Stimulated activated CD4-positive, alpha-beta T cell treated with anti-CD3 and anti-CD28 coated beads, Interleukin-4, amount 100 ng/mL, for 1 hour (primary cell): ENCODE data around the gene CACNB2.
"Not testable (repeated sequence)": the region's sequence is repeated elsewhere in the genome, so short reads cannot be mapped to it uniquely, and the experiment has no call there.

Experiments used
- DNase-seq: peaks from one replicate; pipeline ENCODE4 v3.0.0-alpha.2; 2020

The CACNB2 gene

DNA sequence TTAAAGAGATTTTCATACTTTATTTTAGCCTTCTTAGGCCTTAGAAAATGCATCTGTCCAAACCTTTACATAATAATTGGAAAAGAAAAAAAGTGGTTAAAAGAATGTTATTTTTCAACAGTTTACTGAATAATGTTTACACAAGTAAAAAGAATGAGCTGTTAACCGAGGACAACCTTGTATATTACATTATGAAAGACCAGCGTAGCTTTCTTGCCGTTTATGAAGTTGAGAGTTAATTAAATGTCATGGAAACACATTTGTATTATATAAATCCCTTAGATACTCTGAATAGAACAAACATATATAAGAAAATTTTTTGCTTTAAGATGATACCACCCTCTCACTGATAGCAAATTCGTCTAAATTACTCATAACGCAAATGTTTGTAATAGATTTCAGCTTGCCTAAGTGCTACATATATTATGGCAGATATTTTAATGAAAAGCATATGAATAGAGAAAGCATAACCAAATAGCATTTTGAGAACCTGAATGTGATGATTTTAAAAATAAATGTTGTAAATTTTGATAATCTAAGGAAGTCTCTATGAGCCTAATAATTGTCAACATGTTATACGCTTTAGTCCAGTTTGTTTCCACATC lies 9.1 kb downstream of the CACNB2 start:
- no peak for DNase-seq

DNA sequence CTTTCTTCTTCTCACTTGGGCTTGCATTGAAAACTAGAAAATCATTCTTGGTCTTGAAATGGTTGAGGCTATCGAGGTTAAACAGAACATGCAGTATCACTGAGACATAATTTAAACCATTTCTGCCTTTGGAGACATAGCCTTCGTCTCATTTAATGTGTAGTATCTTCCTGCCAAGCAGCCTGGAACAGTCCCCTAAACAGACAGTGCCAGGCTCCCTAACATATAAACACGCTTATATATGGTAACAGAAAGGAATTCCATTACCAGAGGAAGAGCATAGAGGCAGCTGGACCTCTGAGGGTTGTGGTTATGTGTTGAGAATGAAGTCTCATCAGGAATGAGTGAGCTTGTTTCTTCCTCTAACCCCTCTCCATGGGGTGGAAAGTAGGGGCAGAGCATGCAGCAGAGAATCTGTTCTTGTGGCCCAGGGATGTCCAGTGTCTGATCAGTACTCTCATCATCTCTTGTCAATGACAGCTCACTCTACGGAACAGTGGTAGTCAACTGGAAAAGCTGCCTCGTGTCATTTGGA lies 11.2 kb downstream of the CACNB2 start:
- no peak for DNase-seq

DNA sequence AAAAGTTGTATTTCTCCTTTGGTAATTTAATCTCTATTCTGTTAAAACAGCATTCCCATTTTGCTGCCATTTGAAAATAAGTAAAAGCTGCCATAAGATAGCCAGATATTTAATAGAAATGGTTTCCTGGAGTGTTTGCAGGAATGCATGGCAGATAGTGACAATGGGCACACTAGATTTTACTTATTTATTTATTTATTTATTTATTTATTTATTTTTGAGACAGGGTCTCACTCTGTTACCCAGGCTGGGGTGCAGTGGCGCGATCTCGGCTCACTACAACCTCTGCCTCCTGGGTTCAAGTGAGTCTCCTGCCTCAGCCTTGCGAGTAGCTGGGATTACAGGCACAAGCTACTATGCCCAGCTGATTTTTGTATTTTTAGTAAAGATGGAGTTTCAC lies 13.2 kb downstream of the CACNB2 start:
- DNase-seq, result not testable (repeated sequence)

DNA sequence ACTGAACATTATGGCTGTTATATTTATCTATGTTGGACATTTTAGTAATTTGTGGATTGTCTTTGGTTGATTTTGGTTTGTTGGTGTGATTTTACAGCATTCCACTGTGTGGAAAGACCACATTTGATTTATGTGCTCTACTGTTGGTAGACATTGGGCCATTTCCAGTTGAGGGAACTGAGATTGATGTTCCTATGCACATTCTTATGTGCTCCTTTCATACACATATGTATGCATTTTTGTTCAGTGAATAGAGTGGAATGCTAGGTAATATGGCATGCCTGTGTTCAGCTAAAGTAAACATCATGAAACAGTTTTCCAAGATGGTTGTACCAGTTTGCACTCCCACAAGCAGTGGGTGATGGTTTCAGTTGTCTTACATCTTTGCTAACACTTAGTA lies 15.1 kb downstream of the CACNB2 start:
- no peak for DNase-seq

DNA sequence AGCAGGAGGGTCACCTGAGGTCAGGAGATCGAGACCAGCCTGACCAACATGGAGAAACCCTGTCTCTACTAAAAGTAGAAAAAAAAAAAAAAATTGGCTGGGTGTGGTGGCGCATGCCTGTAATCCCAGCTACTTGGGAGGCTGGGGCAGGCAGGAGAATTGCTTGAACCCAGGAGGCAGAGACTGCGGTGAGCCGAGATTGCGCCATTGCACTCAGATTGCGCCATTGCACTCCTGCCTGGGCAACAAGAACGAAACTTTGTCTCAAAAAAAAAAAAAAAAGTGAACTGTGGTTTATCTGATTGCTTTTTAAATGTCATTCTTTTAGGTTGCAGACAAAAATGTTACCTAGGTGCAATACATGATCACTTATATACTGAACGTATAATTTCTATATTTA lies 16.6 kb downstream of the CACNB2 start:
- not testable (repeated sequence) for DNase-seq

DNA sequence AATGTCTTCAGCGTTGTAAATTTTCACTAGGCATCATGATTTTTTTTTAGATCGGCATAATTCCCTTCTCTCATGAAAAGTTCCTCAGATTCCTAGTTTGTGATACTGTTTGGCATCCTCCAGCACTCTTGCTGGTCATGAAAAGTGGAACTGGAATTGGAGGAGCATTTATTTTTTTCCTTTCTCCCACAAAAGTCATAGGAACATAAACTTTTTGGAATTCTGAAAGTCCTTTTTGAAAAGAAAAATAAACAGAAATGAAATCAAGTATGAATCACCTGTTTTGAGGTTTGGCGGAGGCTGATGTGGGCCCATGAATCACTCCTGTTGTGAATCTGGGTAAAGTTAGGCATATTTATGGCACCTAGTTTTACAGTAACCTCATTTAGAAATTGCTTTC lies 17.7 kb downstream of the CACNB2 start:
- no peak for DNase-seq

DNA sequence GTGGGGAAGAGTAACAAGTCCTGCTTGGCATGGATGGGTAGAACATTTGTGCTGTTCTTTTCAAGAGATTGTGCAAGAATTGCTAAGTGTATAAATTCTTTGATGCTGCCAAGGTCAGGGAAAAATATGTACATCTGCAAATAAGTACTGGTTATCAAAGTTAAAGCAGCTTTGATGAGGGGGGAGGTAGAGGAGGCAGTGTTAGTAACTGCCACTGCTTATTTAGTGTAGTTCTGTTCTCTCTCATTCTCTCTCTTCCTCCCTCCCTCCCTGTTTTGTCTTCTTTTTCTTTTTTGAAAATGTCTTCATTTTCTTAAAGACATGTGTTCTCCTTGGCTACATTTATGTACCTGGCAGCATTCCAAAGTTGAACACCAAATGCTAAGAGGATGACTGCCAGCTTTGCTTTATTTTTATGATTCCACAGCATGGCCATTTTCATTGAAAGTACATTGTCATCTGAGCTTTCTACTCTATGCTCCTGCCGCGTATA lies 18.6 kb downstream of the CACNB2 start:
- no peak for DNase-seq

DNA sequence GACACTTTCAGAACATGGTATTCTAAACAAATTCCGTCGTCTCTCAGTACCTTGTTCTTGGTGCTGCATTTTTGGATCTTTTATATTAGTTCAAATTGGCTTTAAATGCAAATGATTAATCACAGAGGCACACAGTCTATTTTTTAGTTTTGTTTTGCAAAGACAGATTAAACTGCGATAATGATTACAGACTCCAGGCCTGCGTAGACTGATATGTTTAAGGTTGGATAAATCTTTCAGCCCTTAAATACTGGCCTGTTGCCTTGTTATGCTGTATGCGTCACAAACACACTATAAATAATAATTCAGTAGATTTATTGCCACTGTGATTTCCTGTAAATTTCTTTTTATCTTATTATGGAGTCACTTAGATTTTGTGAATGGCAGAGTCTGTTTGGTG lies 19.3 kb downstream of the CACNB2 start:
- DNase-seq, result no peak

DNA sequence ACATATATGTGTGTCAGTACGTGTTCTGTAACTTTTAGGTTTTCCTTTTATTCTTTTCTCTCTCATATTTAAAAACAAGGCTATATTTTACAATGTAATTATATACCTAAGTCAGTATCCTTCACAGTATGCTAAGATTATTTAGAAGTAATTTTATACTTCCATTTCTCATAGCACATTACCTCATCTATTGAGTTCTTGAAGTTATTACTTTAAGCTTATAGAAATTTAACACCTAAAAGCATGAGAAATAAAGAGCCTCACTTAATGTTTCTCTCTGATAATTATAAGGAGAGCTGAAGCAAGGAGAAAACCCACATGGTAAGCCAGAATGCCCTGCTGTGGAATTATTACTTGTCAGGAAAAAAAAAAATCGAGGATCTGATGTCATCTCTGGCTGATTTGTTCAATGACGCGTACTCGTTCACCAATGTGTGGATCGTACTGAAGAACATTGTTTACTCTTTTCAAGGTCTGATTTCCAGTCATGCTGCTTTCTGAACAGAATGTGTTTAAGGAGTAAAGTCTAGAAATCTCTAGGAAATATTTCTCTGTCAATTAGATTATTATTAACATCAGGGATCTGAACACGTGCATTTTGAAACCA lies 21.9 kb downstream of the CACNB2 start:
- no peak for DNase-seq

DNA sequence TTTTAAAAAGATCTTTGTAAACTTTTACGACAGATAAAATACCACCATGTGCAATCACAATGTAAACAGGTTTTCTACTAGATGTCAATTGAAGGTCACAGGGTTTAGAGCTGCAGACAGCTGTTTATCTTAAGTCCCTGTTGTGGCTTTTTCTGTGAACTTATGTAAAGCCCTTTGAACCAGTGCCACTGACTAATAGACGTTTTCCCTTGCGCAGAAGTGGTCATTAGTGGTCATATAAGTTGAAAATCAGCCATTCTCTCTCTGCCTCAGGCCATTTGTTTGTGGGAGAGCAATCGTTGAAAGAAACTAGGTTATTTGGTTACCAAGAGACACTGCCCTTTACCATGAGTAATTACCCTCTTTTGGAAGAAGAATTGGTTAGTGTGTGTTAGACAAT lies 23.9 kb downstream of the CACNB2 start:
- DNase-seq, result no peak

DNA sequence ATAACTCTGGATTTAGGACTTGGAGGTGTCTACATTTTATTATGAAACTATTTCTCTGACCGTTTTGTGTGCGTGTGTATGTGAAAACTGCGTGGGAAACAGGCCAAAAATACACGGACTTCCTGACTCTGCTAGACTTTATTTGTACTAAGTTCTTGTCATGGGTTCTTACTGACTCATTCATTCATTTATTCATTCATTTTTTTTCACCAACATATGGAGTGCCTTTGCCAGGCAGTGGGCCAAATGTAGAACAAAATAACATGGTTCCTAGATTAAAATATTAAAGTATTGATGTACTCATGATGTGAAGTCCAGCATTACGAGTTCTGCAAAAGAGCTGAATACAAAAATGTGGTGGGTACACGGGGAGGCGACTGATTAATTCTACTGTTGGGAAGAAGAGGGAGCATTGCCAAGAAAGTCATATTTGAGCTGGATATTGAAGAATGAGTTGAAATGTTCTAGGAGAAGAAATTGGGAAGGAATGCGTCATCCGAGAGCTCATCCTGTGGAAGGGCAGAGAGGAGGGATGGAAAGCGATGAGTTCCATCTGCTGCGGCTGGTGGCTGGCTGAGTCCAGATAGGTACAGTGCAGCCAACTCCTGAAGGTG lies 24.6 kb downstream of the CACNB2 start:
- DNase-seq, result no peak

DNA sequence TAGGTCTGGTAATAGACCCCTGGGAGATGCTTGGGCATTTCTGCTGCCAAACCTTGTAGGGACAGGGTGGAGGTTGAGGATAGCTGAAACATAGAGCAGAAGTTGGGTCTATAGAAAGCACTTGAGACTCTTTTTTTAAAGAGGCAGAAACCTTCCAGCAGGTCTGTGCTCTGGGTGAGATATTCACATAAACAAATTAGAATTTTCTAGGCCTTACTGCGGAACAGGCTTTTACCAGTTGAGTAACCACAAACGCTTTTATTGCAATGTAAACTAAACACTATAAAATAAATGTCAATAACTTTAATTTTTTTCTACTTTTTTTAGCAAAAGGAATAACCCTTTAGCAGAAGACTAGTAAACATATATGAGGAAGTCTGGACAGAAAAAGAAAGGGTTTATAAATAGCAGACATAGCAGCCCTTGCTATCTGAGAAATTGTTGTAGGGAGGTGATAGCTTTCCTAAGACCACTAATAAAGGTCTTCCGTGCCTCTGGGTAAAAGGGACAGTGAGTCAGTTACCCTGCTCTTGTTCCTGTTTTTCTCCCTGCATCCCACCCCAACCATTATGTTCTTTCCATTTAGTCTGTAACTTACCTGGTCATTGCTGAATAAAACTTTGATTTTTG lies 38.7 kb downstream of the CACNB2 start:
- DNase-seq, result no peak

DNA sequence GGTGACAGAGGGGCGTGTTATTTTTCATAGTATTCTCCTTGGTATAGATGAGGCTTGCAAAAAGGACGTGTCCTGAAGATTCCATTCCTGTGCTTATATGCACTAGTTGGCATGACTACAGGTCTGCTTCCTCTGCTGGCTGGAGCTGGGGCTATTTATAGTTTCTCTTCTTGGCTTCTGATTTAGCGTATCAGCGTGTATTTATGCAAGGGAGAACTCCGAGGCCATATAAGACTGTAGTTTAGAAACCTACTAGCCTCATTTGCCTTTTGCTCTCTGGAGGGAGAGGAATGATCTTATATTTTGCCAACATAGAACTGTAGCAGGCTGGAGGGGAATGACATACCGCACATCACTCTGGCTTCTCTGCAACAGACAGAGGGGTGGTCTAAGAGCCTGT lies 39.7 kb downstream of the CACNB2 start:
- DNase-seq, result no peak

DNA sequence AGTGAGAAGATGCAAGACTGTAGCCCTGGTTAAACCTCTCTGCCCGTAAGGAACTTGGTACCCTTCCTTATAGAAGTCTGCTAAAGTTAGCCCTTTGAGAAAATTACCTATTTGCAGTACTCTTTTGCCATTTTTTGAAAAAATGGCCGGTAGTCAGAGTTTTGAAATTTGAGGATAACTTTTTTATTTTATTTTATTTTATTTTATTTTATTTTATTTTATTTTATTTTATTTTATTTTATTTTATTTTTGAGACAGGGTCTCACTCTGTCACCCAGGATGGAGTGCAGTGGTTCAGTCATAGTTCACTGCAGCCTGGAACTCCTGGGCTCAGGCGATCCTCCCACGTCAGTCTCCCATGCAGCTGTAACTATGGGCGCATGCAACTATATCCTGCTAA lies 41.2 kb downstream of the CACNB2 start:
- DNase-seq, result not testable (repeated sequence)

DNA sequence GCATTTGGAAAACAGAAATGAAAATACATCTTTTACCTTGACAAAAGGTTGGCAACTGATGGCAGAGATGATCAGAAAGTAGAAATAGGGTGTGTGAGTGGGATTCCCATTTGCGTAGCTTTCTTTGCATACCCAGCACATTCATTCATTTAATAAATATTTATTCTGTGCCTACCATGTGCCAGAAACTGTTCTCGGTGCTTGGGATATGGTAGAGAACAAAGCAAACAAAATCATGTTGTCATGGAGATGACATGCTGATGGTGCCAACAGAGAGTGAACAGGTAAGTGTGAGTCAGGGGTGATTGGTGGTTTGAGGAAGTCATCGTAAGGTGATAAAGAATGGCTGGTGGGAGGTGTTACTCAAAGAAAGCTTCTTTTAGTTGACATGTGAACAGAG lies 45.4 kb downstream of the CACNB2 start:
- no peak for DNase-seq

DNA sequence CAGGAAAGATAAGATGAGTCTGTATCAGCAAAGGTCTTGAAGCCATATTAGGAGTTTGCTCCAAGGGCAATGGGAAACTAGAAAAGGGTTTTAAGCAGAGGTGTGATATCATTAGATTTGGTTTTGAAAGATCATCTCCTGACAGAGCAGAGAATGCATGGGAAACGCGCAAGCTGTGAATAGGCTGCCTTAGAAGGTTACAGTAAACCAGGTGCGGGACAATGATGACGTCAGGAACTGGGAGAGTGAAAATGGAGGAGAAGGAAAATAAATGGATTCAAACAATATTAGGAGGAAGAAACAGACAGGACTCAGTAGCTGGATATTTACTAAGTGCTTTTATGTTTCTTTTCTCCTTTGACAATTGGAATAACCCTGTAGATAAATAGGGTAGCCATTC lies 50.6 kb downstream of the CACNB2 start:
- DNase-seq, result no peak

DNA sequence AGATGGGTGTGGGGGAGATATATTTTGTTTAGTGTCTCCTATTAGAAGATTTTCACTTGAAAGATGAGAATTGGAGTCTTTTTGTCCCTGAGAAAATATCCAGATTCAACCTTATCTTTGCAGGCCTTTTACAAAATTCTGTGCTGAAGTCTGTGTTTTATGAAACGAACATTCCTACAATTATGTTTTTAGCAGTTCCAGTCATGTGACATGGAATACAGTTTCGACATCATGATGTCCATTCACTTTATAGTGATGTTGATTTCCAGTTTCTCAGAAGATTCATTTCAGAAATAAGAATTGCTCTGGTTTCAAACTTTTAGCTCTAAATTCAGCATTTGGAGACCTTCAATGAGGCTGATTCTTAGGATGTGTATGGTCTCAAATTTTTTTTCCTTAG lies 54.4 kb downstream of the CACNB2 start:
- no peak for DNase-seq

DNA sequence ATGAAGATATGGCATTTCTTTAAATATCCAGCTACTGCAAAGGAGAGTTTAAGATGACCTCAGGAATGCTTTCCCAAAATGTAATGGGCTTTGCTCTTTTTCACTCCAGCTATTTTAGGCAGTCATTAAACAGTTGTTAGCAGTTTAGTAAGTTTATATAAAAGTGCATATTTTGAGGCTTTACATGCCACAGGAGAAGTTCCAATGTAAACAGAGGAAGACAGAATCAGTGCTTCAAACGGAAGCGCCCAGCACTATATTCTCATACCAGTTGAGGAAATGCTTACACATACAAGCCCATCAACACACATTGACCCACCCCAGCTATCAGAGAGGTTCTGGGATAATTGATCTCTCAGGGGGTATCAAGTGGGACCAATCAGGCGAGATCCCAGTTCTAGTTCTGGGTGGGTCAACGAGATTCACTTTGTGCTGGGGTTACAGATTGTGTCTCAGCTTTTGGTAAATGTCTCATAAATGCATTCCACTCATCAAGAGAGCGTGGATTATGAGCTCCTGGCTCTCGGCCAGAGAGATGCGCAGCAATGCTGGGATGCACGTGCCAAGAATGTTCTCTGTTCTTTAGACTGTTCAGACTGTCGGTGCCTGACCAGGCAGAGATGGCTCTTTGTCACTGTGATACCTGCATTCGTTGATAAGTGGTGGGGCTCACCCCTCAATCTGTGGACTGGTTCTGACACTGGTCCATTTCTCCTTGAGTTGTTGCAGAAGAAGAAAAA lies 55.0 kb downstream of the CACNB2 start:
- DNase-seq, result no peak

DNA sequence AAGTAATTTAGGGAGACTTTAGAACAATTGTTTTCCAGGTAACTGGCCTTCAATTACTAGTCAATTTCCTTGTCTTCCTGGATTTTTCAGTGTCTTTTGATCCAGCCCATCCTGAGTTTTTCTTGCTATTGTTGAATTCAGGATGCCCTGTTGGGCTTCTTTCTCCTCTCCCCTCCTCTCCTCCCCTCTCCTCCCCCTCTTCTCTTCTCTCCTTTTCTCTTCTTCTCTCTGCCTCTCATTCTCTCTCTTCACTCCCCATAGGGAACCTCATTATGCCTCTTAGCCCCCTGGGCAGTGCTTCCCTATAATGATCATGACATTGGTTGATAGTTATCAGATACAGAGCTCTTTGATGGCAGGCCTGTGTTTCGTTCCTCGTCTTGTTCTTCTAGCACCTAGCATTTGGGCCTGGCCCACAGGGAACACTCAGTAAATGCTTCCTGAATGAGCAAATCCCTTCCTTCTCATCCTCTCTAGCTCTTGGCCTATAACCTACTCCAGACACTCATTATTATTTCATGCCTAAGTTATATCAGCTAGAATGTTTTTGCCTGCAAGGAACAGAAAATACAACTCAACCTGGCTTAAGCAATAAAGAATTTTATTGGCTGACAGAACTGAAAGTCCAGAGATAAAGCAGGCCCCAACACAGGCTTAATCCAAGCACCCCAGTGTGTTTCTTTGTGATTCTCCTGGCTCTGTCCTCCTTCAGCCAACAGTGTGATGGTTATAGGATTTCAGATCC lies 56.8 kb downstream of the CACNB2 start:
- no peak for DNase-seq

DNA sequence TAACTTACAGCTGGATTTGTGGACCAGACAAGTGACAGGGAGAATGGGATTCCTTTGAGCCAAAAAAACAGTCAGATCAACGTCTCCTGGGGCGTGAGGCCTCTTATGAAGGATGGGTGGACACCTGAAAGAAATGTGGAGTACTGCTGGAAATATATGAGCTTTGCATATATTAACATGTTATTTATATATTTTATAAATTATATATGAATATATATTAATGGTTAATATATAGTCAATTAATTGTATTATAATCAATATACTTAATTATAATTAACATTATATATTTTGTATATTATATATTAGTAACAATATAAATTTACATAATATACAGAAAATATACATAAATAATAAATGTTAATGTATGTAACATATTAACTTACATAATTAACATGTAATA lies 57.5 kb downstream of the CACNB2 start:
- DNase-seq, result no peak

DNA sequence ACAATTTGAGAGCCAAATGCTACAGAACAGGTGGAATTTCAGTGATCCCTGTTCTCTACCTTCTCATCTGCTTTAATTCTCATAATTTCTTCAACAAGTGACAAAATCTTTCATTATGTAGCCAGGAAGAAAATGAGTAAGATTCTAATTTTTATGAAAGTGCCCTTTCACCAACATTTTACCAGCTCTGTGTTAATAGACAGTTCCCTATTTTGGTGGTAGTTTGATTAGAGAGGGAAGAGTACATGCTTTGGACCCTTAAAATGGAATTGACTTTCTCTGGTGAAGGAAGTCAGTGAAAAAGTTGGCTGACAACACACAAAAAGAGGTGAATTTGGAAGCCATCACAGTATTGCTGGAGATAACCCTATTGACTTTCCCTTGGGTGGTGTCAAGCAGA lies 61.7 kb downstream of the CACNB2 start:
- DNase-seq, result no peak

DNA sequence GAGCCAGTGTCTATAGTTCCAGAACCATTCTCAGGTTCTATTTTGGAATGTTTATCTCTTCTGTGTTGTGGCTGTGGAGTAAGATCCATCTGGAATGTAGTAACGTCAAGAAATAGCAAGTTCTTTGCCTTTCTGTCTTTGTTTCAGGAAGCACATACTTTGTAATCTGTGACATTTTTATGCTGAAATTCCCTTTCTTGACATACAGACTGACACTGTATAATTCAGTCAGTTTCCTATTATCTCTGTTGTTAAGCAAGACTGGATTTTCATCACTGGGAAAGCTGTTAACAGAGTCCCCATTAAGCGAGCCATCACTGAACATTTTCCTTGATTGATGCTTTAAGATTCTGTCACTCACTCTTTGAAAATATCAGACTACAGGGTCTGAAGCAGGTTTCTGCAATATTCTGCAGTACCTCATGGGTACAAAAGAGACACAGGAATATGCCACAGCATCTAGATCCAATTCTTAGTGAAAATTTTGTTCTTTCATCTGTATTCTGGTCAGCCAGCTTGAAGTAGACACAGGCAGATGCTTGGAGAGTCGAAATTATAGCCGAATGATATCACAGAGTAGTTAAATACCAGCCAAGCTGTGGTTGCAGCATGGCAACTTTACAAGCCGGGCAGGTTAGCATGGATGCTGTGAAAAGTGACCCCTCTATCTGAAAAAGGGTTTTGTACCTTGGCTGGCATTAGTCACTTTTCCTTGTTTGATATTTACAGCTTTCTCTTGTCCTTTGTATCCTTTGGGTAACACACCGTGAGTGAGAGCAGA lies 62.6 kb downstream of the CACNB2 start:
- DNase-seq, result no peak
